Naive thymus-derived CD8-positive, alpha-beta T cell (primary cell): ENCODE data around the gene CALML3. TPM values are rescaled to one million over a fixed set of nuclear protein-coding genes. Genes with fewer than 3 reads are reported as not detected.

Source experiments
- ATAC-seq, 2 donors: fragments of 150-1000 bp; cut with Tn5 transposase in 1 of 2; sonication (Bioruptor Pico), chemical (Tn5 transposase) in 1 of 2; 1 replicate in 1 of 2; 2 replicates in 1 of 2; pipeline ENCODE4 v1.10.0; 2021; ENCODE audit warnings: mild to moderate bottlenecking in 2 of 2, moderate library complexity in 2 of 2
- POLR2A ChIA-PET: fragments of 350-600 bp; sonication (Branson Sonifier 250); formaldehyde crosslinking; loops from one replicate; lab custom pipeline; 2021; ENCODE audit warnings: antibody characterized with exemption; lab: Charles Lee
- DNase-seq, 10 donors: peaks; one replicate each; pipeline versions ENCODE4 v3.0.0 to v3.0.0-alpha.2; 2020 to 2022
- H3K27ac Mint-ChIP-seq, 10 donors: one replicate each; pipeline ENCODE4 v1.8.0; 2020 to 2022; ENCODE audit warnings: mild to moderate bottlenecking in 10 of 10, mixed read lengths in 10 of 10, moderate library complexity in 4 of 10, inconsistent platforms in 1 of 10
- H3K27me3 Mint-ChIP-seq, 5 donors: one replicate each; pipeline ENCODE4 v1.8.0; 2021 to 2022; ENCODE audit warnings: mixed read lengths in 5 of 5
- H3K36me3 Mint-ChIP-seq, 3 donors: one replicate each; pipeline ENCODE4 v1.8.0; 2020 to 2022; ENCODE audit warnings: mixed read lengths in 3 of 3, mild to moderate bottlenecking in 2 of 3, inconsistent platforms in 1 of 3
- H3K4me1 Mint-ChIP-seq, 4 donors: one replicate each; pipeline ENCODE4 v1.8.0; 2021 to 2022; ENCODE audit warnings: mixed read lengths in 4 of 4
- H3K4me3 Mint-ChIP-seq, 10 donors: one replicate each; pipeline ENCODE4 v1.8.0; 2020 to 2022; ENCODE audit warnings: mild to moderate bottlenecking in 10 of 10, mixed read lengths in 10 of 10, moderate library complexity in 6 of 10, inconsistent platforms in 1 of 10
- H3K9me3 Mint-ChIP-seq, 9 donors: one replicate each; pipeline ENCODE4 v1.8.0; 2020 to 2022; ENCODE audit warnings: mixed read lengths in 9 of 9, mild to moderate bottlenecking in 3 of 9, inconsistent platforms in 1 of 9, moderate library complexity in 1 of 9
- polyA plus RNA-seq, 3 donors: library from polyadenylated mRNA; unstranded; fragments of 300-500 nt; fragmentation: Illumina TruSeq; gene quantifications; one replicate each; pipeline ENCODE4 v1.2.3, GENCODE V29; 2021
- total RNA-seq, 8 experiments: library from RNA in 2 of 8; stranded (reverse) in 2 of 8; gene quantifications; one replicate each; pipeline ENCODE4 v1.2.3 and lab custom pipeline; 2021 to 2026

CALML3 gene
- total and polyA plus RNA-seq, 5 experiments from 2014 or later = not detected

- Mint-ChIP-seq H3K4me3 (no peak overlapping the region), H3K27me3 (peaks cover 0 to 3% (median 0%) of the 10 kb centered on the region in 5 donors), H3K36me3 (no peaks in the 10 kb centered on the region), H3K4me1 (peaks cover 0 to 2% (median 0%) of the 10 kb centered on the region in 4 donors), H3K9me3 (no peaks in the 10 kb centered on the region), H3K27ac (peak overlapping the region in 1 of 10 donors; percentile 55)
- POLR2A ChIA-PET = no interaction called here
- ATAC-seq (no peak), DNase-seq (peak in 1 of 10 donors; percentile 52)
These were observed 9.5 kb downstream of the CALML3 start for GRCh38 chr10:5534051-5534821.

- DNase-seq = peak in 1 of 10 donors; percentile 7
- H3K4me3 Mint-ChIP-seq = no peak overlapping the region
- no peaks in the 10 kb centered on the region for H3K36me3 Mint-ChIP-seq
- H3K27ac Mint-ChIP-seq = no peak overlapping the region
- H3K4me1 Mint-ChIP-seq = peaks cover 0 to 2% (median 0%) of the 10 kb centered on the region in 4 donors
- POLR2A ChIA-PET = no interaction called here
- peaks cover 0 to 3% (median 0%) of the 10 kb centered on the region in 5 donors for H3K27me3 Mint-ChIP-seq
- H3K9me3 Mint-ChIP-seq = no peaks in the 10 kb centered on the region
- ATAC-seq = no peak
These were observed 10.4 kb downstream of the CALML3 start for GRCh38 chr10:5534880-5535856.

DNA sequence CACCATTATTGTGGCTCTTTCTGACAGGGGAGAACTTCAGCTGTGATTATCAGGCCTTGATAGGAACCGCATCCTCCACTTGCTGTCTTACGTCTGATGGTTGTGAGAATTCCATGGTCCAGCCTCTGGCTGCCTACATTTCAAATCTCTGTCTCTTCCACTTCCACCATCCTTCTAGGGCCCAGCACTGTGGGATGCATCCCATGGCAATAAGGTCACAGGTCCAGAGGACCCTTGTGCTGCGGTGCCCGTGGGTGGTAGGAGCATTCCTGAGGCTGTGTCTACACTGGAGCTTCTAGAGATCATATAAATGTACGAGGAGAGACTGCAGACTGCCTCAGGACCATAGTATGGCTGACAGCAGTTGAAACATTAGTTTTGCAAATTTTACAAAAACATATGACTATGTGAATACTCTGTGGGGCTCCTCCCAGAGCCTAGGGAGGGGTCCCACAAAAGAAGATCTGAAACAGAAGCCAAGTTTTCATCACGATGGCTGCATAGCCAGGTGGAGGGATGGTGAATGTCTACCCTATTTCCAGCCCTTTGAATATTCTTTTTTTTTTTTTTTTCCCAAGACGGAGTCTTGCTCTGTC, 11.8 kb downstream of the CALML3 start:
- DNase-seq = peak in 1 of 10 donors; percentile 31
- H3K27ac Mint-ChIP-seq = no peak overlapping the region
- H3K4me1 Mint-ChIP-seq = peaks cover 0 to 2% (median 0%) of the 10 kb centered on the region in 4 donors
- H3K9me3 Mint-ChIP-seq = peaks cover 0 to 12% (median 2%) of the 10 kb centered on the region in 9 donors
- POLR2A ChIA-PET = no interaction called here
- H3K4me3 Mint-ChIP-seq = no peak overlapping the region
- H3K36me3 Mint-ChIP-seq = peaks cover 0 to 4% (median 0%) of the 10 kb centered on the region in 3 donors
- peaks cover 0 to 3% (median 0%) of the 10 kb centered on the region in 5 donors for H3K27me3 Mint-ChIP-seq
- ATAC-seq = no peak

- Mint-ChIP-seq H3K4me3 (no peak overlapping the region), H3K4me1 (peaks cover 0 to 2% (median 0%) of the 10 kb centered on the region in 4 donors), H3K9me3 (peaks cover 0 to 22% (median 6%) of the 10 kb centered on the region in 9 donors), H3K36me3 (peaks cover 0 to 5% (median 4%) of the 10 kb centered on the region in 3 donors), H3K27me3 (peaks cover 0 to 3% (median 0%) of the 10 kb centered on the region in 5 donors), H3K27ac (peak overlapping the region in 1 of 10 donors; percentile 22)
- ATAC-seq (no peak), DNase-seq (peak in 1 of 10 donors; percentile 9)
- POLR2A ChIA-PET = no interaction called here
These were observed 12.9 kb downstream of the CALML3 start for GRCh38 chr10:5537684-5538083.

DNA sequence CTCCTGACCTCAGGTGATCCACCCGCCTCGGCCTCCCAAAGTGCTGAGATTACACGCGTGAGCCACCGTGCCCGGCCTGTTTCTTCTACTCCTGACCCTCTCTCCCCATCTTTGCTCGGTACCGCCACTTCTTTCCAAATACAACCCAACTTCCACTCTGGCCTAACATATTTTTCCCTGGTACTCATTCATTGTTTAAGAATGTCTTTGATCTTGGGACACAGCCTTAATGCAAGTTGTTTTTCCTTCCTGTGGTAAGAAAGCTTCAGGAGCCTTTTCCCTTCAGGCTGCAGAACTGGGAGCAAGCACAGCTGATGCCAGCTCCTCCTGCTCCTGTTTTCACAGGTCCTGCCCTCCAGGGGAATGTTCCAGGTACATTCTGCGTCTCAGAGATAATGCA, 13.7 kb downstream of the CALML3 start:
- peaks cover 0 to 27% (median 10%) of the 10 kb centered on the region in 9 donors for H3K9me3 Mint-ChIP-seq
- POLR2A ChIA-PET = no interaction called here
- no peak for ATAC-seq
- peaks cover 0 to 5% (median 4%) of the 10 kb centered on the region in 3 donors for H3K36me3 Mint-ChIP-seq
- peaks cover 0 to 2% (median 0%) of the 10 kb centered on the region in 4 donors for H3K4me1 Mint-ChIP-seq
- no peak overlapping the region for H3K4me3 Mint-ChIP-seq
- H3K27me3 Mint-ChIP-seq = peaks cover 0 to 3% (median 0%) of the 10 kb centered on the region in 5 donors
- peak in 1 of 10 donors; percentile 23 for DNase-seq
- H3K27ac Mint-ChIP-seq = peak overlapping the region in 2 of 10 donors; percentile 22 to 72

GRCh38 chr10:5538892-5539651, 14.3 kb downstream of the CALML3 start:
- no peak overlapping the region for H3K27ac Mint-ChIP-seq
- peak in 1 of 10 donors; percentile 52 for DNase-seq

GRCh38 chr10:5540080-5540479, 15.3 kb downstream of the CALML3 start:
- no peak for ATAC-seq
- H3K4me3 Mint-ChIP-seq = no peak overlapping the region
- DNase-seq = peak in 1 of 10 donors; percentile 26
- H3K27ac Mint-ChIP-seq = no peak overlapping the region
- H3K9me3 Mint-ChIP-seq = peaks cover 0 to 37% (median 10%) of the 10 kb centered on the region in 9 donors
- POLR2A ChIA-PET = no interaction called here
- H3K4me1 Mint-ChIP-seq = no peaks in the 10 kb centered on the region
- peaks cover 0 to 5% (median 4%) of the 10 kb centered on the region in 3 donors for H3K36me3 Mint-ChIP-seq
- no peaks in the 10 kb centered on the region for H3K27me3 Mint-ChIP-seq

More at GRCh38 chr10:5538892-5539651, 14.3 kb downstream of the CALML3 start:
- no peaks in the 10 kb centered on the region for H3K27me3 Mint-ChIP-seq
- no peak for ATAC-seq
- POLR2A ChIA-PET = no interaction called here
- peaks cover 0 to 33% (median 10%) of the 10 kb centered on the region in 9 donors for H3K9me3 Mint-ChIP-seq
- no peak overlapping the region for H3K4me3 Mint-ChIP-seq
- peaks cover 0 to 5% (median 4%) of the 10 kb centered on the region in 3 donors for H3K36me3 Mint-ChIP-seq
- H3K4me1 Mint-ChIP-seq = no peaks in the 10 kb centered on the region

GRCh38 chr10:5540891-5541290, 16.1 kb downstream of the CALML3 start:
- Mint-ChIP-seq H3K36me3 (peaks cover 0 to 5% (median 4%) of the 10 kb centered on the region in 3 donors), H3K27me3 (no peaks in the 10 kb centered on the region), H3K27ac (no peak overlapping the region), H3K4me3 (no peak overlapping the region), H3K4me1 (no peaks in the 10 kb centered on the region), H3K9me3 (peaks cover 0 to 37% (median 10%) of the 10 kb centered on the region in 9 donors)
- ATAC-seq (no peak), DNase-seq (peak in 1 of 10 donors; percentile 10)
- POLR2A ChIA-PET = no interaction called here

DNA sequence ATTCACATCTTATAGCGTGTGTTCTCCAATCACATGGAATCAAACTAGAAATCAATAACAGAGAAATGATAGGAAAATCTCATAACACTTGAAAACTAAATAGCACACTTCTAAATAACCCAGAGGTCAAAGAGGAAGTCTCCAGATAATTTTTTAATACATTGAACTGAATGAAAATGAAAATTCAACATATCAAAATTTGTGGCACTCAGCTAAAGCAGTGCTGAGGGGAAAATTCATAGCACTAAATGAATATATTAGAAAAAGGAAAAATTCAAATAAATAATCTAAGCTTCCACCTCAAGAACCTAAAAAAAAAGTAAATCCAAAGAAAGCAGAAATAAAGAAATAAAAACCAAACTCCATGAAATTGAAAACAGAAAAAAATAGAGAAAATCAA, 17.3 kb downstream of the CALML3 start:
- H3K27ac Mint-ChIP-seq = no peak overlapping the region
- no peak for DNase-seq
- H3K27me3 Mint-ChIP-seq = no peaks in the 10 kb centered on the region
- no peaks in the 10 kb centered on the region for H3K4me1 Mint-ChIP-seq
- H3K4me3 Mint-ChIP-seq = no peak overlapping the region
- peaks cover 0 to 5% (median 4%) of the 10 kb centered on the region in 3 donors for H3K36me3 Mint-ChIP-seq
- no peak for ATAC-seq
- POLR2A ChIA-PET = no interaction called here
- H3K9me3 Mint-ChIP-seq = peaks cover 0 to 37% (median 10%) of the 10 kb centered on the region in 9 donors

DNA sequence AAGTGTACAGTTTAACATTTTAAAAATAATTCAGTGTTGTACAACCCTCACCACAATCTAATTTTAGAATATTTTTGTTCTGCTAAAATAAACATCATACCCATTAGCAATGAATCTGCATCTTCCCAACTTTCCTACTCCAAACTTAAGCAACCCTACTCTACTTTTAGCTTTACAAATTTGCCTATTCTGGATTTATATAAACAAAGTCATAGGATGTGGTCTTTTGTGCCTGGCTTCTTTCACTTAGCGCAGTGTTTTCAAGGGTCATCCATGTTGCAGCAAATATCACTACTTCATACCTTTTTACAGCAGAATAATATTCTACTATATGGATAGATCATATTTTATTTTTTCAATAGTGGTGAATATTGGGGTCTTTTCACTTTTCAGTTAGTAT, 18.9 kb downstream of the CALML3 start:
- H3K4me3 Mint-ChIP-seq = no peak overlapping the region
- DNase-seq (no peak), ATAC-seq (no peak)
- H3K9me3 Mint-ChIP-seq = peaks cover 0 to 37% (median 10%) of the 10 kb centered on the region in 9 donors
- no peaks in the 10 kb centered on the region for H3K4me1 Mint-ChIP-seq
- POLR2A ChIA-PET = no interaction called here
- H3K36me3 Mint-ChIP-seq = peaks cover 0 to 5% (median 4%) of the 10 kb centered on the region in 3 donors
- H3K27me3 Mint-ChIP-seq = peaks cover 0 to 2% (median 0%) of the 10 kb centered on the region in 5 donors
- H3K27ac Mint-ChIP-seq = no peak overlapping the region

DNA sequence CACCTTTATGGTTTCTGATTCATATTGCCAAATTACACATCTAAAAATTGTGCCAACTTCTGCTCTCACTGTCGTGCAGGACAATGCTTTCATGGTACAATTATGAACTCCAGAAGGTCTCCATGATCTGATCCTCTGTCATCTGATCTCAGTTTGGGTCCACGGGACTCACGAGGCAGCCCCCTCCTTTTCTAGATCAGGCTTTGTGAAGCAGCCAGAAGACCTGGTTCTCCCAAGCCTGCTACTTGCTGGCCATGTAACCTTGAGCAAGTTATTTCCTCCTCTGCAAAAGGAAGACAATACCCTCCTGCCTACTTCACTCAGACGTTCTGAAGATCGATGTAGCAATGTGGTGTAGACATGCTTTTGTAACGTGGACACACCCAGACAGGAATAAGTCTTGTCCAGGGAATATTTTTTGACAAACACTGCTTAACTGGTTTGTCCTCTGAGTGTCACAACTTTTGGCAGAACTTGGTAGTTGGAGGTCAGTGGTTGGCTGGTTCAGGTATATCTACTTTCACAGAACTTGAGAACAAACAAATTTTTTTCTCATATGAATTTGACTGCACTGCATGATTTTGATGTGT, 19.6 kb downstream of the CALML3 start:
- H3K36me3 Mint-ChIP-seq = peaks cover 0 to 5% (median 4%) of the 10 kb centered on the region in 3 donors
- ATAC-seq (no peak), DNase-seq (peak in 1 of 10 donors; percentile 52)
- no peaks in the 10 kb centered on the region for H3K4me1 Mint-ChIP-seq
- no peak overlapping the region for H3K4me3 Mint-ChIP-seq
- peak overlapping the region in 1 of 10 donors; percentile 21 for H3K27ac Mint-ChIP-seq
- H3K27me3 Mint-ChIP-seq = peaks cover 0 to 2% (median 0%) of the 10 kb centered on the region in 5 donors
- peaks cover 0 to 37% (median 10%) of the 10 kb centered on the region in 9 donors for H3K9me3 Mint-ChIP-seq
- POLR2A ChIA-PET = no interaction called here
